Measurements from ENCODE around the gene STK25.

DNA sequence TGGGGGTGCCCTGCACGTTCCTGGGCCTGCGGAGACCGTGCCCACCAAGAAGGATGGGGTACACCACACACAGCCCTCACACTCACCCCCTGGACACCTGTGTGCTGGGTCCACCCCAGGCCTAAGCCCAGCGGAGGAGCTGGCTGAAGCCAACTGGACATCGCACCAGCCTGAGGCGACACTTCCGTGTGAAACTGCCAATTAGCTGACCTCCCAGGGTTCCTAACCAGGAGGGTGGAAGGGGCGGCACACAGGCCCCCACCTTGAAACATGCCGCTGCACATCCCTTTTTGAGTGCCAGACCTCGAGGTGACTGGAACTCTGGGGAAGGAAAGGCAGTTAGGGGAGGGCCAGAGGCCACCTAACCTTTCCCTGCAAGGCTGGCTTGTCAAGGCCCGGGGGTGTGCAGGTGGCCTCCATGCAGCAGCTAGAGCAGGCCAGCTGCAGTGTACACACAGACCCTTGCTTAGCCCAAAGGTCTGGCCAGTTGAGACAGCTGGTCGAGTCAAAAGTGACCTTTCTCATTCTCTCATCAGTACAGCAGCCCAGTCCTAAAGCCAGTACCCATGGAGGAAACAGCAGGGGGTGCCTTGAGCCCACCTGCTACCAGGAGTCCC lies 4.5 kb downstream of the STK25 start:
- TF ChIP-seq, protein P1, sequence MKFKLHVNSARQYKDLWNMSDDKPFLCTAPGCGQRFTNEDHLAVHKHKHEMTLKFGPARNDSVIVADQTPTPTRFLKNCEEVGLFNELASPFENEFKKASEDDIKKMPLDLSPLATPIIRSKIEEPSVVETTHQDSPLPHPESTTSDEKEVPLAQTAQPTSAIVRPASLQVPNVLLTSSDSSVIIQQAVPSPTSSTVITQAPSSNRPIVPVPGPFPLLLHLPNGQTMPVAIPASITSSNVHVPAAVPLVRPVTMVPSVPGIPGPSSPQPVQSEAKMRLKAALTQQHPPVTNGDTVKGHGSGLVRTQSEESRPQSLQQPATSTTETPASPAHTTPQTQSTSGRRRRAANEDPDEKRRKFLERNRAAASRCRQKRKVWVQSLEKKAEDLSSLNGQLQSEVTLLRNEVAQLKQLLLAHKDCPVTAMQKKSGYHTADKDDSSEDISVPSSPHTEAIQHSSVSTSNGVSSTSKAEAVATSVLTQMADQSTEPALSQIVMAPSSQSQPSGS (IDR thresholded peaks at IDR 0.05; ENCODE audit: low read length) = no peak
- TF ChIP-seq EZH2 (IDR thresholded peaks at IDR 0.05; ENCODE audit: low read depth, low read length, severe bottlenecking) (no peak), POLR2A (IDR thresholded peaks at IDR 0.05; ENCODE audit: control extremely low read depth in 1 of 2, low read depth in 2 of 2, low read length in 2 of 2) (no peak), EP300 (IDR thresholded peaks at IDR 0.05; ENCODE audit: borderline replicate concordance in 1 of 2, low read depth in 2 of 2, low read length in 2 of 2) (no peak), CEBPB (IDR thresholded peaks at IDR 0.05; ENCODE audit: low read depth, low read length) (no peak), TAF7 (optimal IDR thresholded peaks at IDR 0.05; ENCODE audit: borderline replicate concordance, low read depth, low read length) (no peak), EGR1 (IDR thresholded peaks at IDR 0.05; ENCODE audit: borderline replicate concordance, low read depth, low read length) (no peak), POLR2AphosphoS5 (IDR thresholded peaks at IDR 0.05; ENCODE audit: low read depth, low read length) (no peak), RXRA (IDR thresholded peaks at IDR 0.05; ENCODE audit: insufficient read depth, low read depth, low read length) (no peak), E2F6 (IDR thresholded peaks at IDR 0.05) (no peak), ZNF274 (IDR thresholded peaks at IDR 0.05; ENCODE audit: borderline replicate concordance, extremely low read depth, low read length) (no peak), TEAD4 (IDR thresholded peaks at IDR 0.05; ENCODE audit: low read depth, low read length) (no peak)
- TF ChIP-seq, protein P2, sequence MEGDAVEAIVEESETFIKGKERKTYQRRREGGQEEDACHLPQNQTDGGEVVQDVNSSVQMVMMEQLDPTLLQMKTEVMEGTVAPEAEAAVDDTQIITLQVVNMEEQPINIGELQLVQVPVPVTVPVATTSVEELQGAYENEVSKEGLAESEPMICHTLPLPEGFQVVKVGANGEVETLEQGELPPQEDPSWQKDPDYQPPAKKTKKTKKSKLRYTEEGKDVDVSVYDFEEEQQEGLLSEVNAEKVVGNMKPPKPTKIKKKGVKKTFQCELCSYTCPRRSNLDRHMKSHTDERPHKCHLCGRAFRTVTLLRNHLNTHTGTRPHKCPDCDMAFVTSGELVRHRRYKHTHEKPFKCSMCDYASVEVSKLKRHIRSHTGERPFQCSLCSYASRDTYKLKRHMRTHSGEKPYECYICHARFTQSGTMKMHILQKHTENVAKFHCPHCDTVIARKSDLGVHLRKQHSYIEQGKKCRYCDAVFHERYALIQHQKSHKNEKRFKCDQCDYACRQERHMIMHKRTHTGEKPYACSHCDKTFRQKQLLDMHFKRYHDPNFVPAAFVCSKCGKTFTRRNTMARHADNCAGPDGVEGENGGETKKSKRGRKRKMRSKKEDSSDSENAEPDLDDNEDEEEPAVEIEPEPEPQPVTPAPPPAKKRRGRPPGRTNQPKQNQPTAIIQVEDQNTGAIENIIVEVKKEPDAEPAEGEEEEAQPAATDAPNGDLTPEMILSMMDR (IDR thresholded peaks at IDR 0.05; ENCODE audit: control extremely low read depth in 1 of 3, insufficient read depth in 1 of 3, low read depth in 1 of 3, low read length in 3 of 3) = no peak
